GM12878 (cell line): ENCODE measurements around the gene CARM1. TPM values are rescaled to one million over a fixed set of nuclear protein-coding genes. Genes with fewer than 3 reads are reported as not detected.
A peak's percentile ranks its signal among the peaks of the same experiment; 100 is the strongest.

ENCODE experiments used
- BACH1 ChIP-seq: fragments of 450-650 bp; IDR thresholded peaks from 2 replicates; pipeline ENCODE4 v1.6.1; 2017; ENCODE audit warnings: mild to moderate bottlenecking, borderline replicate concordance
- CREM ChIP-seq: IDR thresholded peaks from 2 replicates; pipeline ENCODE4 v1.6.1; 2014; ENCODE audit warnings: antibody characterized with exemption, low read depth
- DPF2 ChIP-seq: fragments of 450-650 bp; IDR thresholded peaks from 2 replicates; pipeline ENCODE4 v1.6.1; 2017; ENCODE audit warnings: mild to moderate bottlenecking
- EP300 ChIP-seq, 2 experiments: fragments of 150-350 bp in 1 of 2; IDR thresholded peaks; 2 replicates each; pipeline ENCODE4 v1.6.1; 2011 to 2012; ENCODE audit warnings: low read depth in 2 of 2, low read length in 2 of 2, borderline replicate concordance in 1 of 2, improper control_type of control experiment in 1 of 2, inconsistent platforms in 1 of 2; ENCODE audit not compliant: control insufficient read depth in 1 of 2
- KAT2A ChIP-seq: conservative IDR thresholded peaks from 2 replicates; pipeline ENCODE4 v1.6.1; 2011; ENCODE audit warnings: low read depth, low read length; ENCODE audit not compliant: control insufficient read depth
- LARP7 ChIP-seq: fragments of 450-650 bp; IDR thresholded peaks from 2 replicates; pipeline ENCODE4 v1.6.1; 2017; ENCODE audit warnings: mild to moderate bottlenecking
- MTA2 ChIP-seq: fragments of 450-650 bp; IDR thresholded peaks from 2 replicates; pipeline ENCODE4 v1.6.1; 2016; ENCODE audit warnings: low read depth, mild to moderate bottlenecking, moderate library complexity
- NR2C2 ChIP-seq: IDR thresholded peaks from 2 replicates; pipeline ENCODE4 v1.6.1; 2011; ENCODE audit warnings: borderline replicate concordance, low read depth; ENCODE audit not compliant: control insufficient read depth, insufficient read length
- RBBP5 ChIP-seq: fragments of 200-600 bp; sonication (generic); conservative IDR thresholded peaks from 2 replicates; pipeline ENCODE4 v1.6.1; 2016
- SIX5 ChIP-seq: IDR thresholded peaks from 2 replicates; pipeline ENCODE4 v1.6.1; 2011; ENCODE audit warnings: mild to moderate bottlenecking, low read depth, low read length, moderate library complexity; ENCODE audit not compliant: severe bottlenecking
- STAT3 ChIP-seq: IDR thresholded peaks from 2 replicates; pipeline ENCODE4 v1.6.1; 2011; ENCODE audit warnings: low read depth, low read length, improper control_type of control experiment
- polyA plus RNA-seq, 11 experiments: library from polyadenylated mRNA; depleted of rRNA in 4 of 11; unstranded in 6 of 11; stranded (reverse) in 5 of 11; fragments of >200 nt; fragmentation: Nextera tagmentation in 4 of 11; fragmentation: Illumina TruSeq in 1 of 11; extraction: Ambion mirVana in 4 of 11; extraction: Trizol in 1 of 11; gene quantifications; 1 replicate in 1 of 11; 2 replicates in 10 of 11; pipeline versions ENCODE4 v1.2.1 to v1.2.3, GENCODE V29; 2011 to 2016; ENCODE audit warnings: inconsistent platforms in 2 of 11, missing spikeins in 2 of 11, low read depth in 1 of 11
- total RNA-seq, 4 experiments: library from RNA; depleted of rRNA in 3 of 4; stranded (reverse); fragments of >200 nt in 3 of 4; fragmentation: Illumina TruSeq in 1 of 4; extraction: Trizol in 1 of 4; gene quantifications; 2 replicates each; pipeline versions ENCODE4 v1.2.1 to v1.2.3, GENCODE V29; 2013 to 2021
- TF ChIP-seq, protein P1 (sequence below): fragments of 450-650 bp; IDR thresholded peaks from 2 replicates; pipeline ENCODE4 v1.6.1; 2016; ENCODE audit warnings: mild to moderate bottlenecking
- TF ChIP-seq, protein P2 (sequence below): IDR thresholded peaks from 2 replicates; pipeline ENCODE4 v1.6.1; 2012; ENCODE audit warnings: mild to moderate bottlenecking, low read depth, low read length
- TF ChIP-seq, protein P3 (sequence below): fragments of 450-650 bp; formaldehyde crosslinking; IDR thresholded peaks from 2 replicates; pipeline ENCODE4 v1.4.0; 2022; ENCODE audit warnings: mild to moderate bottlenecking, moderate library complexity
- TF ChIP-seq, protein P4 (sequence below): fragments of 450-650 bp; IDR thresholded peaks from 2 replicates; pipeline ENCODE4 v1.6.1; 2017; ENCODE audit warnings: mild to moderate bottlenecking, low read depth, inconsistent platforms; ENCODE audit not compliant: poor library complexity, severe bottlenecking

Gene CARM1
- total and polyA plus RNA-seq, 10 of the 15 experiments (the other 5 are each of a cell fraction or from before 2014, with no cell fraction given): 0.45 to 116 (median 39.7) TPM

DNA sequence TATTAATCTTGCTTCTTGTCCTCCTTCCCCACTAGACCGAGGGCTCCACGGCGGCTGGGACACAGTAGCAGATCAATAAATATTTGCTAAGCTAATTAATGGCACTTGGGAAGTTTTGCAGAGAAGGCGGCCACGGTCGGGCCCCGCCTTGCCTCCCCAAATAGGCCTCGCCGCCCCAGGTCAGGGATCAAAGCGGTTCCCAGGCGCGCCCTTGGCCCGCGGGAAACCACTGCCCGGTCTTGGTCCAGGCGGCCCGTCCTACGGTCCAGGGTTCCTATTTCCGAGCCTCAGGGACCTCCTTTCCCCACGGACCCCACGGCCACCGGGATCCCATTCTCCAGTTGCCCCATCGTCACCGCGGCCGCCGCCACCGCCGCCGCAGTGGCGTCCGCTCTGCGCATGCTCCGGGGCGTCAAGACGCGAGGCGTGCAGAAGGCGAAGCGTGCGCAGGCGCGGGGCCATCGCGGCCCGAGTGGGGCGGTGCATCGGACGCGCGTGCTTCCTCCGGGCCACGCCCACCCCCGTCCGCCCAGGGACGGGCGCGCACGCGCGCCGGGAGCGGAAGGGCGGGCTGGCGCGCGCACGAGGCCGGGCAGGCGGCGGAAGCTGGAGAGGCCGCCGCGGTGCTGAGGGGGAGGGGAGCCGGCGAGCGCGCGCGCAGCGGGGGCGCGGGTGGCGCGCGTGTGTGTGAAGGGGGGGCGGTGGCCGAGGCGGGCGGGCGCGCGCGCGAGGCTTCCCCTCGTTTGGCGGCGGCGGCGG is 89.1 kb downstream of the CARM1 start, which contains the start of gene SMARCA4 (continued):
- TF ChIP-seq, protein P1, sequence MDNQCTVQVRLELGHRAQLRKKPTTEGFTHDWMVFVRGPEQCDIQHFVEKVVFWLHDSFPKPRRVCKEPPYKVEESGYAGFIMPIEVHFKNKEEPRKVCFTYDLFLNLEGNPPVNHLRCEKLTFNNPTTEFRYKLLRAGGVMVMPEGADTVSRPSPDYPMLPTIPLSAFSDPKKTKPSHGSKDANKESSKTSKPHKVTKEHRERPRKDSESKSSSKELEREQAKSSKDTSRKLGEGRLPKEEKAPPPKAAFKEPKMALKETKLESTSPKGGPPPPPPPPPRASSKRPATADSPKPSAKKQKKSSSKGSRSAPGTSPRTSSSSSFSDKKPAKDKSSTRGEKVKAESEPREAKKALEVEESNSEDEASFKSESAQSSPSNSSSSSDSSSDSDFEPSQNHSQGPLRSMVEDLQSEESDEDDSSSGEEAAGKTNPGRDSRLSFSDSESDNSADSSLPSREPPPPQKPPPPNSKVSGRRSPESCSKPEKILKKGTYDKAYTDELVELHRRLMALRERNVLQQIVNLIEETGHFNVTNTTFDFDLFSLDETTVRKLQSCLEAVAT: no peak
- no peak for TF ChIP-seq EP300 (IDR thresholded peaks at IDR 0.05; ENCODE audit: borderline replicate concordance in 1 of 2, control insufficient read depth in 1 of 2, low read depth in 2 of 2, low read length in 2 of 2)
- TF ChIP-seq BACH1: no peak
- TF ChIP-seq, protein P2, sequence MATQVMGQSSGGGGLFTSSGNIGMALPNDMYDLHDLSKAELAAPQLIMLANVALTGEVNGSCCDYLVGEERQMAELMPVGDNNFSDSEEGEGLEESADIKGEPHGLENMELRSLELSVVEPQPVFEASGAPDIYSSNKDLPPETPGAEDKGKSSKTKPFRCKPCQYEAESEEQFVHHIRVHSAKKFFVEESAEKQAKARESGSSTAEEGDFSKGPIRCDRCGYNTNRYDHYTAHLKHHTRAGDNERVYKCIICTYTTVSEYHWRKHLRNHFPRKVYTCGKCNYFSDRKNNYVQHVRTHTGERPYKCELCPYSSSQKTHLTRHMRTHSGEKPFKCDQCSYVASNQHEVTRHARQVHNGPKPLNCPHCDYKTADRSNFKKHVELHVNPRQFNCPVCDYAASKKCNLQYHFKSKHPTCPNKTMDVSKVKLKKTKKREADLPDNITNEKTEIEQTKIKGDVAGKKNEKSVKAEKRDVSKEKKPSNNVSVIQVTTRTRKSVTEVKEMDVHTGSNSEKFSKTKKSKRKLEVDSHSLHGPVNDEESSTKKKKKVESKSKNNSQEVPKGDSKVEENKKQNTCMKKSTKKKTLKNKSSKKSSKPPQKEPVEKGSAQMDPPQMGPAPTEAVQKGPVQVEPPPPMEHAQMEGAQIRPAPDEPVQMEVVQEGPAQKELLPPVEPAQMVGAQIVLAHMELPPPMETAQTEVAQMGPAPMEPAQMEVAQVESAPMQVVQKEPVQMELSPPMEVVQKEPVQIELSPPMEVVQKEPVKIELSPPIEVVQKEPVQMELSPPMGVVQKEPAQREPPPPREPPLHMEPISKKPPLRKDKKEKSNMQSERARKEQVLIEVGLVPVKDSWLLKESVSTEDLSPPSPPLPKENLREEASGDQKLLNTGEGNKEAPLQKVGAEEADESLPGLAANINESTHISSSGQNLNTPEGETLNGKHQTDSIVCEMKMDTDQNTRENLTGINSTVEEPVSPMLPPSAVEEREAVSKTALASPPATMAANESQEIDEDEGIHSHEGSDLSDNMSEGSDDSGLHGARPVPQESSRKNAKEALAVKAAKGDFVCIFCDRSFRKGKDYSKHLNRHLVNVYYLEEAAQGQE: no peak; the same call in 1 of the 2 replicates
- no peak for TF ChIP-seq LARP7
- TF ChIP-seq DPF2: no peak; the same call in 1 of the 2 replicates
- no peak for TF ChIP-seq SIX5
- no peak for TF ChIP-seq MTA2
- TF ChIP-seq STAT3: no peak
- TF ChIP-seq RBBP5: no peak
- TF ChIP-seq KAT2A: no peak
- no peak for TF ChIP-seq NR2C2
- TF ChIP-seq, protein P3, sequence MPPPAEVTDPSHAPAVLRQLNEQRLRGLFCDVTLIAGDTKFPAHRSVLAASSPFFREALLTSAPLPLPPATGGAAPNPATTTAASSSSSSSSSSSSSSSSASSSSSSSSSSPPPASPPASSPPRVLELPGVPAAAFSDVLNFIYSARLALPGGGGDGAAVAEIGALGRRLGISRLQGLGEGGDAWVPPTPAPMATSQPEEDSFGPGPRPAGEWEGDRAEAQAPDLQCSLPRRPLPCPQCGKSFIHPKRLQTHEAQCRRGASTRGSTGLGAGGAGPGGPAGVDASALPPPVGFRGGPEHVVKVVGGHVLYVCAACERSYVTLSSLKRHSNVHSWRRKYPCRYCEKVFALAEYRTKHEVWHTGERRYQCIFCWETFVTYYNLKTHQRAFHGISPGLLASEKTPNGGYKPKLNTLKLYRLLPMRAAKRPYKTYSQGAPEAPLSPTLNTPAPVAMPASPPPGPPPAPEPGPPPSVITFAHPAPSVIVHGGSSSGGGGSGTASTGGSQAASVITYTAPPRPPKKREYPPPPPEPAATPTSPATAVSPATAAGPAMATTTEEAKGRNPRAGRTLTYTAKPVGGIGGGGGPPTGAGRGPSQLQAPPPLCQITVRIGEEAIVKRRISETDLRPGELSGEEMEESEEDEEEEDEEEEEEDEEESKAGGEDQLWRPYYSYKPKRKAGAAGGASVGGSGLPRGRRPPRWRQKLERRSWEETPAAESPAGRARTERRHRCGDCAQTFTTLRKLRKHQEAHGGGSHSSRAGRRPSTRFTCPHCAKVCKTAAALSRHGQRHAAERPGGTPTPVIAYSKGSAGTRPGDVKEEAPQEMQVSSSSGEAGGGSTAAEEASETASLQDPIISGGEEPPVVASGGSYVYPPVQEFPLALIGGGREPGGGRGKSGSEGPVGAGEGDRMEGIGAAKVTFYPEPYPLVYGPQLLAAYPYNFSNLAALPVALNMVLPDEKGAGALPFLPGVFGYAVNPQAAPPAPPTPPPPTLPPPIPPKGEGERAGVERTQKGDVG: no peak
- TF ChIP-seq, protein P4, sequence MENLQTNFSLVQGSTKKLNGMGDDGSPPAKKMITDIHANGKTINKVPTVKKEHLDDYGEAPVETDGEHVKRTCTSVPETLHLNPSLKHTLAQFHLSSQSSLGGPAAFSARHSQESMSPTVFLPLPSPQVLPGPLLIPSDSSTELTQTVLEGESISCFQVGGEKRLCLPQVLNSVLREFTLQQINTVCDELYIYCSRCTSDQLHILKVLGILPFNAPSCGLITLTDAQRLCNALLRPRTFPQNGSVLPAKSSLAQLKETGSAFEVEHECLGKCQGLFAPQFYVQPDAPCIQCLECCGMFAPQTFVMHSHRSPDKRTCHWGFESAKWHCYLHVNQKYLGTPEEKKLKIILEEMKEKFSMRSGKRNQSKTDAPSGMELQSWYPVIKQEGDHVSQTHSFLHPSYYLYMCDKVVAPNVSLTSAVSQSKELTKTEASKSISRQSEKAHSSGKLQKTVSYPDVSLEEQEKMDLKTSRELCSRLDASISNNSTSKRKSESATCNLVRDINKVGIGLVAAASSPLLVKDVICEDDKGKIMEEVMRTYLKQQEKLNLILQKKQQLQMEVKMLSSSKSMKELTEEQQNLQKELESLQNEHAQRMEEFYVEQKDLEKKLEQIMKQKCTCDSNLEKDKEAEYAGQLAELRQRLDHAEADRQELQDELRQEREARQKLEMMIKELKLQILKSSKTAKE: no peak
- 0 out of 2 replicates have a peak, but pooled peaks have one; percentile 35 for TF ChIP-seq CREM
